Measurements from ENCODE around the gene PKNOX2. TPM values are rescaled to one million over a fixed set of nuclear protein-coding genes. Genes with fewer than 3 reads are reported as not detected.

The PKNOX2 gene
- total RNA-seq, 4 donors from 2014 or later = 1.2 to 5.7 (median 2.2) TPM

DNA sequence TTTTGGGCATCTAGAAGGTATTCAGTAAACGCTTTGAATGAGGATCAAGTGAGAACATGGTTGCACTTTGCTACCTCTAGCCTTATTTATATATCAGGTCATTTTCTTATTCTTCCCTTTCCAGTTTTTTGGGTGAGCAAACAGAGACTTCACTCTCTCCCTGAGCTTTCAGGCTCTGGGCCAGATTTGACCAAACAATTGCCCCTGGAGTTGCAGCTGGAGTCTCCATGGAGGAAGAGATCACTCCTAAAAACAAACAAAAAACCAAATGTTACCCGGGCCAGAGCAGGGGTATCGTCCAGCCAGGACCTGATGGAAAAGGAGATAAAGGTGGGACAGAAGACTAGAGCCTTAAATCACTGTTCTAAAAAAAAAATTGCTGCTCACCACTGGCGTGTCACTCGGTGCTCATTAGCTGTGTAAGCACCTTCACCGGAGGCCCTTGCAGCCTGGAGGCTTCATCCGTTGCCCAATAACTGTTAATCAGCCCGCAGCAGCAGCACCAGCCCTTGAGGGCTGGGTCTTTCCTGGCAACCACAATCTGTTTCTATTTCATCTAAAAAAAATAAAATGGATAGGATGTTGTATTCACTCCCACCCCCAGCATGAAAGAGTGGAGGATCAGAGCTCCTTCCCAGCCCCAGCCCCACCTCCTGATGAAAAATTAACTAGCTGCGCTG is 125.0 kb downstream of the PKNOX2 start:
- H3K27me3 ChIP-seq = no peaks in the 10 kb centered on the region
- WGBS, 2 donors (ENCODE audit: low coverage in 1 of 2) = 72 to 77% methylated on average over 5 to 6 of the region's 9 CpGs
- peaks cover 0 to 21% (median 0%) of the 10 kb centered on the region in 3 donors for H3K4me1 ChIP-seq
- H3K4me3 ChIP-seq = no peak overlapping the region
- no peaks in the 10 kb centered on the region for H3K9me3 ChIP-seq
- no peak overlapping the region for H3K27ac ChIP-seq
- H3K36me3 ChIP-seq = no peaks in the 10 kb centered on the region
- no peak for ATAC-seq
- TF ChIP-seq, protein P1, sequence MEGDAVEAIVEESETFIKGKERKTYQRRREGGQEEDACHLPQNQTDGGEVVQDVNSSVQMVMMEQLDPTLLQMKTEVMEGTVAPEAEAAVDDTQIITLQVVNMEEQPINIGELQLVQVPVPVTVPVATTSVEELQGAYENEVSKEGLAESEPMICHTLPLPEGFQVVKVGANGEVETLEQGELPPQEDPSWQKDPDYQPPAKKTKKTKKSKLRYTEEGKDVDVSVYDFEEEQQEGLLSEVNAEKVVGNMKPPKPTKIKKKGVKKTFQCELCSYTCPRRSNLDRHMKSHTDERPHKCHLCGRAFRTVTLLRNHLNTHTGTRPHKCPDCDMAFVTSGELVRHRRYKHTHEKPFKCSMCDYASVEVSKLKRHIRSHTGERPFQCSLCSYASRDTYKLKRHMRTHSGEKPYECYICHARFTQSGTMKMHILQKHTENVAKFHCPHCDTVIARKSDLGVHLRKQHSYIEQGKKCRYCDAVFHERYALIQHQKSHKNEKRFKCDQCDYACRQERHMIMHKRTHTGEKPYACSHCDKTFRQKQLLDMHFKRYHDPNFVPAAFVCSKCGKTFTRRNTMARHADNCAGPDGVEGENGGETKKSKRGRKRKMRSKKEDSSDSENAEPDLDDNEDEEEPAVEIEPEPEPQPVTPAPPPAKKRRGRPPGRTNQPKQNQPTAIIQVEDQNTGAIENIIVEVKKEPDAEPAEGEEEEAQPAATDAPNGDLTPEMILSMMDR (IDR thresholded peaks at IDR 0.05) = no peak
- TF ChIP-seq POLR2AphosphoS5 (IDR thresholded peaks at IDR 0.05) = no peak
- no peak for TF ChIP-seq POLR2A (IDR thresholded peaks at IDR 0.05)
- TF ChIP-seq EP300 (IDR thresholded peaks at IDR 0.05) = no peak

DNA sequence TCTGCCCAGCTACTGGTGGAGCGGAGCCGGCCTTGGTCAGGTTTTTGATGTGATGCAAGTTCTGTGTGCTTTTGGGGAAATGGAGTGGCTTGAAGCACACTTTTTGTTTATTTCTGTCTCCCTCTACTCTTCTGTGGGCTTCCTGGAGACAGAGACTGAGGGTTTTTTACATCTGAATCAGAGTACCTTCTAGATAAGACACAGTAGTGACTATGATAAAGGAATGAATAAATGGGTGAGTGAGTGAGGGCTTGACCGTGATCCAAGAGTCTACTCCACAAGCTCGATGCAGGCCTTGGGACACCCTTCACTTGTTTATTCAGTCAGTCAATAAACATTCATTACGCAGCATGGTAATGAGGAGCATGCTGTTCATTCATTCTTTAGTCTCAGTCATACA is 125.7 kb downstream of the PKNOX2 start:
- no peak for TF ChIP-seq EP300 (IDR thresholded peaks at IDR 0.05)
- TF ChIP-seq POLR2A (IDR thresholded peaks at IDR 0.05) = no peak
- no peak for TF ChIP-seq POLR2AphosphoS5 (IDR thresholded peaks at IDR 0.05)
- TF ChIP-seq, protein P1 (IDR thresholded peaks at IDR 0.05) = no peak
- Histone ChIP-seq H3K27ac (no peak overlapping the region), H3K27me3 (no peaks in the 10 kb centered on the region), H3K9me3 (no peaks in the 10 kb centered on the region), H3K4me1 (peaks cover 0 to 21% (median 0%) of the 10 kb centered on the region in 3 donors), H3K36me3 (no peaks in the 10 kb centered on the region), H3K4me3 (no peak overlapping the region)
- no peak for ATAC-seq
- WGBS, 2 donors (ENCODE audit: low coverage in 1 of 2) = 88 to 92% methylated on average over 3 to 4 of the region's 5 CpGs

DNA sequence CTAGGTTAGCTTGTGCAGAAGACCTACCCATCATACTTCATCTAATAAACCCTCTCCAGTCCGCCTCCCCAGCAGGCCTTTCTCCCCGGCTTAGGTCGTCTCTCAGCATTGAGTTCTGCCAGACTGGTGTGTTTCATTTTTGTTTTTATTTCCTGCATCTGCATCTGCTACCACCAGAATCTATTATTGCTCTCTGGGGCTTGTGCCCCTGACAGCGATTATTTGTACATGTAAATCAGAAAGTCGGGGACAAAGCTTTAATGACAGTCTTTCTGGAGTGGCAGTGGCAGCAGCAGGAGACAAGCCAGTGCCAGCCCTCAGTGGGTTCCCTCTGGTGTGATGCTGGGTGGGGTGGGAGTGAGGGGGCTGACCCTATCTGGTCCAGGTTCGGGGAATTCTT is 127.5 kb downstream of the PKNOX2 start:
- H3K27ac ChIP-seq = no peak overlapping the region
- TF ChIP-seq POLR2A (IDR thresholded peaks at IDR 0.05) (no peak), EP300 (IDR thresholded peaks at IDR 0.05) (no peak), POLR2AphosphoS5 (IDR thresholded peaks at IDR 0.05) (no peak)
- TF ChIP-seq, protein P1 (IDR thresholded peaks at IDR 0.05) = no peak
- ATAC-seq = no peak
- peaks cover 0 to 15% (median 0%) of the 10 kb centered on the region in 3 donors for H3K4me1 ChIP-seq
- no peak overlapping the region for H3K4me3 ChIP-seq
- H3K36me3 ChIP-seq = no peaks in the 10 kb centered on the region
- WGBS, 2 donors (ENCODE audit: low coverage in 1 of 2) = 90 to 96% methylated on average over 3 to 4 of the region's 6 CpGs
- no peaks in the 10 kb centered on the region for H3K9me3 ChIP-seq
- H3K27me3 ChIP-seq = no peaks in the 10 kb centered on the region

DNA sequence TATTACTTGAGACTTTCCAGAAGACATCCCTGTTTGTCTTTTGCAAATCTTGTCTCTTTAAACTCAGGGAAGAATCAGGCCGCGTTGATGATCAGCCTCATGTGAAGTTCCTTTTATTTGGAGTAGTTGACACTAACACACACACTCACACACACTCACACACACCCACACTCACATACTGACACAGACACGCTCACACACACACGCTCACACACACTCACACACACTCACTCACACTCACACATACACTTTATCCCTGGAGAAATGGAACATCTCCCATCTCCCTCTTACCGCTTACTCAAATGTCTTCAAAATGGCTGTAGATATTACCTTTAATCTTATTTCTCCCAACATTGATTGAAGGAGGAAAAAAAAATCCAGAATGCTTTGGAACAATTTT is 129.0 kb downstream of the PKNOX2 start:
- TF ChIP-seq, protein P1 (IDR thresholded peaks at IDR 0.05) = no peak
- TF ChIP-seq POLR2A (IDR thresholded peaks at IDR 0.05) (no peak), POLR2AphosphoS5 (IDR thresholded peaks at IDR 0.05) (no peak), EP300 (IDR thresholded peaks at IDR 0.05) (no peak)

DNA sequence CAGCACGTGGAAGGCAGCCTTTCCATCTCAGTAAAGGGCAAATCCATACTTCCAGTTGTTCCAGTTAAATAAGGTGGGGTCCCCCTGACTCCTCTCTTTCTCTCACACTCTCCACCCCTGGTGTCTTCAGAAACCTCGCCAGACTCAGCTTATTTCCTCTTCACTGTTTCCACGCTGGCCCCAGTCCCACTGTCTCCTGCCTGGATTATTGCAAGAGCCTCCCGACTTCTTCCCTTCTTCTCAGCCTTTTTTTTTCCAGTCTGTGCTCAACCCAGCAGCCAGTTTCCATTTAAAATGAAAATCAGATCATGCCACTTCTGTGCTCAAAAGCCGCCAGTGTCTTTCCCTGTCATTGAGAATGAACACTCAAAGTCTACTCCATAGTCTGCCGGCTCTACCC is 131.4 kb downstream of the PKNOX2 start:
- Histone ChIP-seq H3K4me3 (no peak overlapping the region), H3K9me3 (no peaks in the 10 kb centered on the region), H3K27ac (no peak overlapping the region), H3K36me3 (no peaks in the 10 kb centered on the region), H3K27me3 (no peaks in the 10 kb centered on the region), H3K4me1 (peaks cover 0 to 9% (median 3%) of the 10 kb centered on the region in 3 donors)
- no peak for TF ChIP-seq EP300 (IDR thresholded peaks at IDR 0.05)
- TF ChIP-seq, protein P1 (IDR thresholded peaks at IDR 0.05) = no peak
- TF ChIP-seq POLR2A (IDR thresholded peaks at IDR 0.05) = no peak
- TF ChIP-seq POLR2AphosphoS5 (IDR thresholded peaks at IDR 0.05) = no peak
- no peak for ATAC-seq
- WGBS, 2 donors (ENCODE audit: low coverage in 1 of 2) = 39 to 43% methylated on average over 2 to 6 of the region's 6 CpGs

More for the DNA sequence above, 129.0 kb downstream of the PKNOX2 start:
- H3K9me3 ChIP-seq = no peaks in the 10 kb centered on the region
- peaks cover 0 to 2% (median 0%) of the 10 kb centered on the region in 3 donors for H3K4me1 ChIP-seq
- no peak overlapping the region for H3K27ac ChIP-seq
- no peaks in the 10 kb centered on the region for H3K36me3 ChIP-seq
- H3K4me3 ChIP-seq = no peak overlapping the region
- H3K27me3 ChIP-seq = no peaks in the 10 kb centered on the region
- WGBS, 2 donors (ENCODE audit: low coverage in 1 of 2) = 72 to 86% methylated on average over 3 to 5 of the region's 5 CpGs
- no peak for ATAC-seq

Data from gastroesophageal sphincter (tissue), 4 donors.